ENCODE results near the gene KLHL28.

Gene KLHL28

DNA sequence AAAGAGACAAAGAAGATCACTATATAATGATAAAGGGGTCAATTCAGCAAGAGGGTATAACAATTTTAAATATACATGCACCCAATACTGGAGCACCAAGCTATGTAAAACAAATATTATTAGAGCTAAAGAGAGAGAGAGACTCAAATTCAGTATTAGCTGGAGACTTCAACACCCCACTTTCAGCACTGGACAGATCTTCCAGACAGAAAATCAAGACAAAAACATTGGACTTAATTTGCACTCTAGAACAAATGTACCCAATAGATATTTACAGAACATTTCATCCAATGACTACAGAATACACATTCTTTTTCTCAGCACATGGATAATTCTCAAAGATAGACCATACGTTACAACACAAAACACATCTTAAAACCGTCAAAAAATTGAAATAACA, 81.0 kb downstream of the KLHL28 start:
- Histone ChIP-seq H2AFZ (ENCODE audit: low read depth, low read length) (no peak overlapping the region), H3K4me3 (ENCODE audit: low read length) (no peak overlapping the region), H3K4me1 (ENCODE audit: insufficient read depth, low read length) (no peaks in the 10 kb centered on the region), H3K27me3 (ENCODE audit: insufficient read depth, low read length) (no peaks in the 10 kb centered on the region), H3K36me3 (ENCODE audit: insufficient read depth, low read length) (no peaks in the 10 kb centered on the region), H3K9me3 (ENCODE audit: low read length) (no peaks in the 10 kb centered on the region)

Data from neuron (in vitro differentiated cells).